Breast epithelium (tissue), 3 donors: ENCODE data around the gene ATP1A2.

Source experiments
- CTCF ChIP-seq, 3 donors: fragments of 450-650 bp; IDR thresholded peaks; one replicate each; pipeline ENCODE4 v1.5.1; 2016 to 2017; ENCODE audit warnings: antibody characterized with exemption in 3 of 3, mild to moderate bottlenecking in 3 of 3, moderate library complexity in 3 of 3
- POLR2A ChIP-seq: fragments of 450-650 bp; IDR thresholded peaks from one replicate; pipeline ENCODE4 v1.6.1; 2016; ENCODE audit warnings: antibody characterized with exemption, mild to moderate bottlenecking, moderate library complexity

GRCh38 chr1:160128636-160129035 is 13.1 kb downstream of the ATP1A2 start:
- no peak for TF ChIP-seq POLR2A
- no peak for TF ChIP-seq CTCF (IDR thresholded peaks at IDR 0.05)
